IMR-90 (cell line): ENCODE results near the gene TENM4.

ENCODE experiments used
- CTCF ChIP-seq: conservative IDR thresholded peaks from 2 replicates; pipeline ENCODE4 v1.5.1; 2012; ENCODE audit warnings: mild to moderate bottlenecking, low read depth, low read length, improper control_type of control experiment
- POLR2A ChIP-seq: IDR thresholded peaks from 2 replicates; pipeline ENCODE4 v1.6.1; 2012; ENCODE audit warnings: mild to moderate bottlenecking, low read depth, low read length
- RFX5 ChIP-seq: IDR thresholded peaks from 2 replicates; pipeline ENCODE4 v1.8.0; 2012; ENCODE audit warnings: low read depth, mild to moderate bottlenecking, low read length, moderate library complexity
- USF2 ChIP-seq: fragments of 150-350 bp; IDR thresholded peaks from 2 replicates; pipeline ENCODE4 v1.6.1; 2017; ENCODE audit warnings: mild to moderate bottlenecking, antibody characterized with exemption, low read length, low read depth

- TF ChIP-seq POLR2A (no peak), CTCF (no peak), RFX5 (no peak), USF2 (no peak)
Observed at GRCh38 chr11:78753297-78753696, 687.5 kb downstream of the TENM4 start.
